GM12891 (cell line): ENCODE measurements around the gene HIC1.

Experiments used
- POLR2A ChIP-seq: IDR thresholded peaks from 2 replicates; pipeline ENCODE4 v1.6.1; 2011; ENCODE audit warnings: low read depth, low read length, control low read depth
- POLR2AphosphoS5 ChIP-seq: IDR thresholded peaks from 2 replicates; pipeline ENCODE4 v1.6.1; 2011; ENCODE audit warnings: low read depth, low read length, control low read depth
- TAF1 ChIP-seq: IDR thresholded peaks from 2 replicates; pipeline ENCODE4 v1.6.1; 2011; ENCODE audit warnings: low read depth, low read length, control low read depth

DNA sequence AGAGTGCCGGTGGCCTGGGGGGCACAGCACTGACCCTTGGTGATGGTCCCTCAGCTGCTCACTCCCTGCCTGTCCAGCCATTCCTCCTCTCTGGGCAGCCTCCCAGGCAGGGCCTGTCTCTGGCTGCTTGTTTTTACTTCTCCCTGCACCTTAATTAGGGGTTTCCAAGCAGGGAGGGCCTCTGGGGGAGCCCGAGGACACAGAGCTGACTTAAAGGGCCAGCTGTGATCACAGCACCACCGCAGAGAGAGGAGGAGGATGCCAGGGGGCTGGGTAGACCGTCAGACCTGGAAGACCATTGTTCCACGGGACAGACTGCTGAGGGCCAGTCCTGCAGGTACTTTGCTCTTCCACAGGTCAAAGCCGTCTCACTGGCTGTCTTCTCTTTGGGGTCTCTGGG is 26.2 kb upstream of the HIC1 start:
- TF ChIP-seq POLR2AphosphoS5 (no peak), TAF1 (no peak), POLR2A (no peak)
